Measurements from ENCODE around the gene ATG16L2. TPM values are rescaled to one million over a fixed set of nuclear protein-coding genes. Genes with fewer than 3 reads are reported as not detected.

Gene ATG16L2
- total and polyA plus RNA-seq, 9 of the 15 experiments (the other 6 are each of a cell fraction or from before 2014, with no cell fraction given), result 0.18 to 11.2 (median 6.2) TPM

GRCh38 chr11:72783144-72783905 is 30.9 kb upstream of the ATG16L2 start (continued):
- TF ChIP-seq, protein P1, sequence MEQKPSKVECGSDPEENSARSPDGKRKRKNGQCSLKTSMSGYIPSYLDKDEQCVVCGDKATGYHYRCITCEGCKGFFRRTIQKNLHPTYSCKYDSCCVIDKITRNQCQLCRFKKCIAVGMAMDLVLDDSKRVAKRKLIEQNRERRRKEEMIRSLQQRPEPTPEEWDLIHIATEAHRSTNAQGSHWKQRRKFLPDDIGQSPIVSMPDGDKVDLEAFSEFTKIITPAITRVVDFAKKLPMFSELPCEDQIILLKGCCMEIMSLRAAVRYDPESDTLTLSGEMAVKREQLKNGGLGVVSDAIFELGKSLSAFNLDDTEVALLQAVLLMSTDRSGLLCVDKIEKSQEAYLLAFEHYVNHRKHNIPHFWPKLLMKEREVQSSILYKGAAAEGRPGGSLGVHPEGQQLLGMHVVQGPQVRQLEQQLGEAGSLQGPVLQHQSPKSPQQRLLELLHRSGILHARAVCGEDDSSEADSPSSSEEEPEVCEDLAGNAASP (IDR thresholded peaks at IDR 0.05), result no peak
- TF ChIP-seq POLR2B (IDR thresholded peaks at IDR 0.05; ENCODE audit: low read depth, partially characterized antibody), result no peak
- TF ChIP-seq TAF1 (IDR thresholded peaks at IDR 0.05; ENCODE audit: control insufficient read depth, extremely low read depth, insufficient read depth, low read length, severe bottlenecking), result no peak
- TF ChIP-seq ZMIZ1 (IDR thresholded peaks at IDR 0.05; ENCODE audit: low read depth in 2 of 2, low read length in 2 of 2), result no peak
- TF ChIP-seq RB1 (IDR thresholded peaks at IDR 0.05; ENCODE audit: low read depth), result no peak
- TF ChIP-seq ETV6 (IDR thresholded peaks at IDR 0.05; ENCODE audit: borderline replicate concordance in 1 of 2, low read depth in 2 of 2, low read length in 1 of 2), result no peak
- TF ChIP-seq ETV6 (CRISPR knock-in tag; IDR thresholded peaks at IDR 0.05; ENCODE audit: borderline replicate concordance), result no peak
- TF ChIP-seq KLF13 (tag; IDR thresholded peaks at IDR 0.05; ENCODE audit: borderline replicate concordance, low read depth), result no peak
- peak; percentile 78 for TF ChIP-seq CBFA2T3 (IDR thresholded peaks at IDR 0.05)
- peak; percentile 20; the same call in 1 of the 2 replicates for TF ChIP-seq TAL1 (IDR thresholded peaks at IDR 0.05)
- TF ChIP-seq HDAC1 (IDR thresholded peaks at IDR 0.05), result peak in 1 of 2 experiments; percentile 13; a peak in 1 of 4 replicates
- TF ChIP-seq, protein P2, sequence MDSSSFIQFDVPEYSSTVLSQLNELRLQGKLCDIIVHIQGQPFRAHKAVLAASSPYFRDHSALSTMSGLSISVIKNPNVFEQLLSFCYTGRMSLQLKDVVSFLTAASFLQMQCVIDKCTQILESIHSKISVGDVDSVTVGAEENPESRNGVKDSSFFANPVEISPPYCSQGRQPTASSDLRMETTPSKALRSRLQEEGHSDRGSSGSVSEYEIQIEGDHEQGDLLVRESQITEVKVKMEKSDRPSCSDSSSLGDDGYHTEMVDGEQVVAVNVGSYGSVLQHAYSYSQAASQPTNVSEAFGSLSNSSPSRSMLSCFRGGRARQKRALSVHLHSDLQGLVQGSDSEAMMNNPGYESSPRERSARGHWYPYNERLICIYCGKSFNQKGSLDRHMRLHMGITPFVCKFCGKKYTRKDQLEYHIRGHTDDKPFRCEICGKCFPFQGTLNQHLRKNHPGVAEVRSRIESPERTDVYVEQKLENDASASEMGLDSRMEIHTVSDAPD (CRISPR knock-in tag; IDR thresholded peaks at IDR 0.05), result no peak
- no peak for TF ChIP-seq POLR2AphosphoS2 (IDR thresholded peaks at IDR 0.05; ENCODE audit: low read length)
- TF ChIP-seq ZNF589 (CRISPR knock-in tag; IDR thresholded peaks at IDR 0.05; ENCODE audit: low read depth), result no peak
- peak; percentile 71 for TF ChIP-seq EGR1 (conservative IDR thresholded peaks at IDR 0.05)
- TF ChIP-seq TGIF2 (CRISPR knock-in tag; IDR thresholded peaks at IDR 0.05), result no peak
- no peak for TF ChIP-seq HSF4 (CRISPR knock-in tag; IDR thresholded peaks at IDR 0.05; ENCODE audit: borderline replicate concordance)
- TF ChIP-seq ZNF140 (CRISPR knock-in tag; IDR thresholded peaks at IDR 0.05), result no peak
- no peak for TF ChIP-seq TARDBP (IDR thresholded peaks at IDR 0.05)
- TF ChIP-seq ZBTB17 (CRISPR knock-in tag; IDR thresholded peaks at IDR 0.05), result no peak
- TF ChIP-seq NFE2 (IDR thresholded peaks at IDR 0.05; ENCODE audit: low read depth), result no peak

All from K562 (cell line).